Activated T-helper 2 cell treated with anti-CD3 and anti-CD28 coated beads, Interferon-gamma antibody, Interleukin-2, Interleukin-4, amounts not matched to agents 10 μg/mL and 5 μg/mL and 100 μg/mL, durations not matched to agents 14 hours and 24 hours and 36 hours (primary cell): ENCODE results near the gene SH3RF1. TPM values are rescaled to one million over a fixed set of nuclear protein-coding genes. Genes with fewer than 3 reads are reported as not detected.

Experiments
- DNase-seq: peaks from one replicate; pipeline ENCODE4 v3.0.0; 2021; ENCODE audit warnings: low spot score
- H3K27ac Mint-ChIP-seq: one replicate; pipeline ENCODE4 v1.8.0; 2021; ENCODE audit warnings: mixed read lengths
- H3K27me3 Mint-ChIP-seq: one replicate; pipeline ENCODE4 v1.8.0; 2021; ENCODE audit warnings: low read depth, mixed read lengths
- H3K36me3 Mint-ChIP-seq: one replicate; pipeline ENCODE4 v1.8.0; 2021; ENCODE audit warnings: low read depth, mixed read lengths
- H3K4me1 Mint-ChIP-seq: one replicate; pipeline ENCODE4 v1.8.0; 2021; ENCODE audit warnings: low read depth, mixed read lengths
- H3K4me3 Mint-ChIP-seq: one replicate; pipeline ENCODE4 v1.8.0; 2021; ENCODE audit warnings: low read depth, mild to moderate bottlenecking, moderate library complexity, mixed read lengths
- H3K9me3 Mint-ChIP-seq: one replicate; pipeline ENCODE4 v1.8.0; 2021; ENCODE audit warnings: mixed read lengths
- intact Hi-C: fragments of 100-400 bp; cut with micrococcal nuclease; formaldehyde crosslinking; loops from one replicate; pipeline ENCODE4 v1.15.1; 2023
- total RNA-seq: library from RNA; stranded (reverse); gene quantifications from 2 replicates; pipeline ENCODE4 v1.2.3, GENCODE V29; 2022

SH3RF1 gene
- total RNA-seq, 1 donor from 2014 or later, result 1.1 TPM

DNA sequence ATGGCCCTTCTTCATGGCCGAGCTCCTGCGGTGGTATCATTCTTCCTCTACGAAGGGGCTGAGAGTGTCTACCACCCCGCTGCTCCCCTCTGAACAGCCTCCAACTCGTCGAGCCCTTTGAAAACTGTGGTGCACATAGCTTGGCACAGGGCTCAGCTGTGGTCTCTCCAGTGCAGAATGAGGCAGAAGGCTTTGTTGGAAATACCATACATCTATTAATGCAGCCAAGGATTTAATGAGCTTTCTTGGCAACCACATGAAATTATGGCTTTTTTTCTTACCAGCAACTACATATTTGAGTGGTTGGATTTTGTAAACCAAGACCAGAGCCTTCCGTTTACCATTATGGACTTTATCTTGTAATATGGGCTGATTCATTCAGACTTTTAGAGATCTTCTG is 199.0 kb downstream of the SH3RF1 start:
- H3K27ac Mint-ChIP-seq, result no peak overlapping the region
- no peak overlapping the region for H3K4me3 Mint-ChIP-seq

DNA sequence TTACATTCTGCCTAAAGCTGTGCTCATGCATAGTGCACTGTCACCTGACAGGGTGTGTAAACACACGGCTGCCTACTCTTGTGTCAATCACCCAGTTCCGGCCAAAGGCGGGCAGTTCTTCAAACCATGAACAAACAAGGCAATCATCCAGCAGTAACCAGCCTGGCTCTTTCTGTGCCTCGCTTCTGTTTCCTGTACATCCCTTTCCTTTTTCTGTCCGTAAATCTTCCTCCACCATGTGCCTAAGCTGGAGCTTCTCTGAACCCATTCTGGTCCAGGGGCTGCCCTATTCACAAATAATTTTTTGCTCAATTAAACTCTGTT is 199.9 kb downstream of the SH3RF1 start:
- H3K4me3 Mint-ChIP-seq, result no peak overlapping the region
- no peaks in the 10 kb centered on the region for H3K9me3 Mint-ChIP-seq
- no peak for DNase-seq
- H3K27ac Mint-ChIP-seq, result no peak overlapping the region
- H3K27me3 Mint-ChIP-seq, result no peaks in the 10 kb centered on the region
- no peaks in the 10 kb centered on the region for H3K36me3 Mint-ChIP-seq
- no peaks in the 10 kb centered on the region for H3K4me1 Mint-ChIP-seq
- intact Hi-C loops, result no loop called here

More for the DNA sequence above, 199.0 kb downstream of the SH3RF1 start:
- no peaks in the 10 kb centered on the region for H3K4me1 Mint-ChIP-seq
- no peaks in the 10 kb centered on the region for H3K9me3 Mint-ChIP-seq
- no peak for DNase-seq
- no peaks in the 10 kb centered on the region for H3K27me3 Mint-ChIP-seq
- intact Hi-C loops, result no loop called here
- H3K36me3 Mint-ChIP-seq, result no peaks in the 10 kb centered on the region

DNA sequence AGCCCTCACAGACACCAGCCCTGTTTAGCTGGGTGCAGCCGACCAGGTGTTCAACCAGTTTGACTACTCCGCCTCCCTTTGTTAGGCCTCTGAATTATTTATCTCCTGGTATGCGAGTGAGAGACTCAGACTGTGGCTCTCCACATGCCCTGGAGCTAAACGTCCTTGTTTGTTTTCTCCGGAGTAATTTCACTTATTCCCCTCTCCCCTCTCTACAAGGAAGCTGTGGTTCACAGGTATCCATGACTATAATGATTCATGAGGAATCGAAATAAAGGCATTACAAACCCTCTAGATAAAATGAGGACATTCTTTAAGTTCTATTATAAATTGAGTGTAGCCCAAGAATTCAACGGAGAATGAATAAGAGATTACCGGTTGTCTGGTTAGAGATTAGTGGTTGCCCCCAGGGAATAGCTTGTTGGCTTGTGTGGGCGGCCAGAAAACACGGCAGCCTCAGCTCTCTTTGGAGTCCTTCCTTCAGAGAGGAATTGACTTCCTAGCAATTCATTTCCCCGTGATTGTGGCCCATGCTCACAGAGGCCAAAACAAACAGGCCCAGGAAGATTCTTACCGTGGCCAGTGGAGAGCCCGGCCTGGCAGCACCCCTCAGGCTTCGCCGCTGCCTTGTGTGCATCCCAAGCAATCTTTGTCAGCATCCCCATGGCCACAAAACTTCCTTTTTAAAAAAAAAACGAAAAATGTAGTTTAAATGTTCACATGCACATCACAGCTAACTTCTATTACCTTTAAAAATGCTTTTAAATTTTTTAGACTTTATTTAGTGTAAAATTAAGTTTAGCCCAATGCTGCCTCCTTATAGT is 200.5 kb downstream of the SH3RF1 start:
- intact Hi-C loops, result no loop called here
- H3K4me1 Mint-ChIP-seq, result no peaks in the 10 kb centered on the region
- H3K27ac Mint-ChIP-seq, result no peak overlapping the region

DNA sequence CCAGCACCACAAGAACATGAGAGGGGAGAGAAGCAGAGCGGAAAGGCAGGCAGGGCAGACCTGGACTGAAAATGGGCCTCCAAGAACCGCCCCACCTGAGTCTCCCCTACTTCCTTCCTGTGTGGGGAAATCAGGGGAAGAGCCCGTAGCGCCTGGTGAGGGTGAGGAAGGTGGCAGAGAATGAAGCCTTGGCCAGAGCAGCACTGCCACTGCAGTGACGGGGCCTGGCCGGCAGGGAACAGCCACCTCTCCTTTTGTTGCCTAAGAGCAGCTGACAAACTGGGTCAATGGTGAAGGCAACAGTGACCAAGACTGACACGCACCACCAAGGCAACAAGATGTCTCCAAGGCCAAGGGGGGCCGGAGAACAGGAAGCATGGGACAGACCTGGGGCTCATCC is 202.3 kb downstream of the SH3RF1 start:
- Mint-ChIP-seq H3K4me3 (no peak overlapping the region), H3K27ac (no peak overlapping the region), H3K36me3 (no peaks in the 10 kb centered on the region), H3K9me3 (no peaks in the 10 kb centered on the region), H3K4me1 (no peaks in the 10 kb centered on the region), H3K27me3 (no peaks in the 10 kb centered on the region)
- intact Hi-C loops, result no loop called here
- no peak for DNase-seq

More for the DNA sequence above, 200.5 kb downstream of the SH3RF1 start:
- H3K27me3 Mint-ChIP-seq, result no peaks in the 10 kb centered on the region
- DNase-seq, result no peak
- no peaks in the 10 kb centered on the region for H3K36me3 Mint-ChIP-seq
- no peaks in the 10 kb centered on the region for H3K9me3 Mint-ChIP-seq
- no peak overlapping the region for H3K4me3 Mint-ChIP-seq

DNA sequence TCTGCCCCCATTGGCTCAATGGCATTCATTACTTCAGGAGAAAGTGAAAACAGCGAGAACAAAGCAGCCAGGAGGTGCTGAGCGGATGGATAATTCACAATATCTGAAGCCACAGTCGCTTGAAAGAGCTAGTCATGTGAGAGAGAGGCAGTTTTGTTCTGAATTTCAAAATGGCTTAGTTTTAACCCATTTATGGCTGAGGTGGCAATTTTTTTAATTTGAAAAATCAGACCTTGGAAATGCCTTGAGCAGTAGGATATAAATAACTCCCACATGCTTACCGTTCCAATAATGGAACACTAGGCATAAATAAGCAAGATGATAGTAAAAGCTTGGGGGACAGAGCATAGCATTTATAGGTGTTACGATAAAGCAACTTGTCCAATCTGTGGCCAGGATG is 203.8 kb downstream of the SH3RF1 start:
- intact Hi-C loops, result no loop called here
- H3K36me3 Mint-ChIP-seq, result no peaks in the 10 kb centered on the region
- no peaks in the 10 kb centered on the region for H3K27me3 Mint-ChIP-seq
- H3K4me3 Mint-ChIP-seq, result no peak overlapping the region
- no peaks in the 10 kb centered on the region for H3K4me1 Mint-ChIP-seq
- DNase-seq, result no peak
- H3K27ac Mint-ChIP-seq, result no peak overlapping the region
- H3K9me3 Mint-ChIP-seq, result no peaks in the 10 kb centered on the region

DNA sequence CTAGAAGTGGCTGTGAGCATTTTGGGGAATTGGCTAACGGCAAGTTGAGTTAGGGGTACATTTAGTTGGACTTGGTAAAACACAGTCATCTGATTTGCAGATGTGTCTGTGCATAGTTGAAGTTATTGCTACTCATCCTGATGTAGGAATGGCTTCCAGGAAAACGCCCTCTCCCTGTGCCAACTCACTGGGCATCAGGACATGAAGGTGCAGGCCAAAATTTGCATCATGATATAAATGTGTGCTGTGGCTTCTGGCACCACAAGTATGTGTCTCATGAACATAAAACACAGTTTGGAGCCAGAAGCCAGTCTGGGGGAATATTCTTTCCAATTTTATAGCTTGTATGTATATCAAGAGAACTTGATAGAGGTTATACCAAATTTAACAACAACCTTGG is 206.5 kb downstream of the SH3RF1 start:
- Mint-ChIP-seq H3K27me3 (no peaks in the 10 kb centered on the region), H3K4me1 (no peaks in the 10 kb centered on the region), H3K27ac (no peak overlapping the region), H3K36me3 (no peaks in the 10 kb centered on the region), H3K9me3 (no peaks in the 10 kb centered on the region), H3K4me3 (no peak overlapping the region)
- intact Hi-C loops, result no loop called here
- DNase-seq, result no peak

DNA sequence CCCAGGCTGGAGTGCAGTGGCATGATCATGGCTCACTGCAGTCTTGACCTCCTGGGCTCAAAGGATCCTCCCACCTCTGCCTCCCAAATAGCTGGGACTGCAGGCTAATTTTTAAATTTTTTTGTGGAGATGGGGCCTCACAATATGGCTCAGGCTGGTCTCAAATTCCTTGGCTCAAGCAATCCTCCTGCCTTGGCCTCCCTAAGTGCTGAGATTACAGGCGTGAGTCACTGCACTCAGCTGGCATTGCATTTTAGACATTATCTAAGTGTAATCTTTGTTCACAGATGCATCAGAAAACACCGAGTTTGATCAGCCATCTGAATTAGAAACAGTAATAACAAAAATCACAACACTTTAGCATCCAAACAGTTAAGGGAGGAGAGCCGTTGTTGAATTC is 207.3 kb downstream of the SH3RF1 start:
- intact Hi-C loops, result no loop called here
- no peaks in the 10 kb centered on the region for H3K36me3 Mint-ChIP-seq
- no peak for DNase-seq
- no peaks in the 10 kb centered on the region for H3K27me3 Mint-ChIP-seq
- H3K9me3 Mint-ChIP-seq, result no peaks in the 10 kb centered on the region
- H3K4me3 Mint-ChIP-seq, result no peak overlapping the region
- no peak overlapping the region for H3K27ac Mint-ChIP-seq
- H3K4me1 Mint-ChIP-seq, result no peaks in the 10 kb centered on the region

DNA sequence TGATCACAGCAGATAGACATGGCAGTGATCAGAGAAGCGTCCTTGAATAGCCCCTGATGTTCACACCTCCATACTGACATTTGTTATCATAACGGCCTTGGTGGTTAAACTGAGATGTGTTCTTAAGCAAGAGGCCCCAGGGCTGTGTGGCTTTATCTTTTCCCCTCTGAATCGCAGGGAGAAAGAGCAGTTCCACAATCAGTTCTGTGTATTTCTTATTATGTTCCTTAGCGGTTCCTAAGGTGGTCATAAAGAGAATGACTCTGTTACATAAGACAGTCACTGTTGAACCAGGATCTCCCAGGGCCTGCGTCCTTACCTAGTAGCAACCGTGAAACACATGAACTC is 207.9 kb downstream of the SH3RF1 start:
- no peak overlapping the region for H3K27ac Mint-ChIP-seq
- no peaks in the 10 kb centered on the region for H3K4me1 Mint-ChIP-seq
- intact Hi-C loops, result no loop called here
- no peak for DNase-seq
- no peaks in the 10 kb centered on the region for H3K36me3 Mint-ChIP-seq
- no peak overlapping the region for H3K4me3 Mint-ChIP-seq
- no peaks in the 10 kb centered on the region for H3K27me3 Mint-ChIP-seq
- no peaks in the 10 kb centered on the region for H3K9me3 Mint-ChIP-seq

DNA sequence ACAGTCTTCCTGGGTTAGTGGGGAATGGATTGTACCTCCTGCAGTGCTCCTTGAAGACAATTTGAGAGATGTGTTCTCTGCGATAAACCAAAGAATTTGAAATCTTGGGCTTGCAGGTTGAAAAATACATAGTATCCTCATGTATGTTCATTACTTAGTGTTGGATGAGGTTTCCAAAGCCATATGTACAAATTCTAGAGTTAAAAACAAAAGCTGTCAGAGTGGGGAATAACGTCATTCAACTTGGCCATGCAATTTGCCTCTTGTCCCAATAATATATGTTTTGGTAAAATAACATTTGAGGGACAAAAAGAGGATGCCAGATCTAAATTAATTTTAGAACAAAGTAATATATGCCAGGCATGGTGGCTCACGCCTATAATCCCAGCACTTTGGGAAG is 209.4 kb downstream of the SH3RF1 start:
- Mint-ChIP-seq H3K36me3 (no peaks in the 10 kb centered on the region), H3K27me3 (no peaks in the 10 kb centered on the region), H3K4me1 (no peaks in the 10 kb centered on the region), H3K4me3 (no peak overlapping the region), H3K9me3 (no peaks in the 10 kb centered on the region), H3K27ac (no peak overlapping the region)
- DNase-seq, result no peak
- intact Hi-C loops, result no loop called here

DNA sequence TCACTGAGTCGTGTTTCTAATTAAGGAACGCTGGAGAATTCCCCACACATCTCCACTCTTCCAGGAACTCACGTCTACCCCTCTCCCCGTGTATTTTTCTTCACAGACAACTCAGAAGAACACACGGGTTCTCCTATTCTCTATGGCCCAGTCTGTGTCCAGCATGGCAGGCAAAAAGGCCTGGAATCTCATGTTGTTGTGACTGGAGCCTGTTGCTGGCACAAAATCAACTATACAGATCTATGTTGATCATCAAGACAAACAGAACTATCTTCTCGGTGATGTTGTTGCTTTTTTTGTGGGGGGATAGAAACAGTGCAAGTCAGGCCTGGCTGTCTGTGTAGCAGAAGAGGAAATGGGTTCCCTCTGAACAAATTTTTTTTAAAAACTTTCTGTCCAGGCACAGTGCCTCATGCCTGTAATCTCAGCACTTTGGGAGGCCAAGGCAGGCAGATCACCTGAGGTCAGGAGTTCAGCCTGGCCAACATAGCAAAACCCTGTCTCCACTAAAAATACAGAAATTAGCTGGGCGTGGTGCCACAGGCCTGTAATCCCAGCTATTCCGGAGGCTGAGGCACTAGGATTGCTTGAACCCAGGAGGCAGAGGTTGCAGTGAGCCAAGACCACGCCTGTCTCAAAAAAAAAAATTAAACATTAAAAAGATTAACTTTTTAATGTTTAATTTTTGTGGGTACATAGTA is 210.2 kb downstream of the SH3RF1 start:
- H3K4me3 Mint-ChIP-seq, result no peak overlapping the region
- no peak for DNase-seq
- H3K27ac Mint-ChIP-seq, result no peak overlapping the region
- no peaks in the 10 kb centered on the region for H3K4me1 Mint-ChIP-seq
- H3K9me3 Mint-ChIP-seq, result no peaks in the 10 kb centered on the region
- H3K36me3 Mint-ChIP-seq, result no peaks in the 10 kb centered on the region
- peaks cover 2% of the 10 kb centered on the region for H3K27me3 Mint-ChIP-seq
- intact Hi-C loops, result no loop called here

DNA sequence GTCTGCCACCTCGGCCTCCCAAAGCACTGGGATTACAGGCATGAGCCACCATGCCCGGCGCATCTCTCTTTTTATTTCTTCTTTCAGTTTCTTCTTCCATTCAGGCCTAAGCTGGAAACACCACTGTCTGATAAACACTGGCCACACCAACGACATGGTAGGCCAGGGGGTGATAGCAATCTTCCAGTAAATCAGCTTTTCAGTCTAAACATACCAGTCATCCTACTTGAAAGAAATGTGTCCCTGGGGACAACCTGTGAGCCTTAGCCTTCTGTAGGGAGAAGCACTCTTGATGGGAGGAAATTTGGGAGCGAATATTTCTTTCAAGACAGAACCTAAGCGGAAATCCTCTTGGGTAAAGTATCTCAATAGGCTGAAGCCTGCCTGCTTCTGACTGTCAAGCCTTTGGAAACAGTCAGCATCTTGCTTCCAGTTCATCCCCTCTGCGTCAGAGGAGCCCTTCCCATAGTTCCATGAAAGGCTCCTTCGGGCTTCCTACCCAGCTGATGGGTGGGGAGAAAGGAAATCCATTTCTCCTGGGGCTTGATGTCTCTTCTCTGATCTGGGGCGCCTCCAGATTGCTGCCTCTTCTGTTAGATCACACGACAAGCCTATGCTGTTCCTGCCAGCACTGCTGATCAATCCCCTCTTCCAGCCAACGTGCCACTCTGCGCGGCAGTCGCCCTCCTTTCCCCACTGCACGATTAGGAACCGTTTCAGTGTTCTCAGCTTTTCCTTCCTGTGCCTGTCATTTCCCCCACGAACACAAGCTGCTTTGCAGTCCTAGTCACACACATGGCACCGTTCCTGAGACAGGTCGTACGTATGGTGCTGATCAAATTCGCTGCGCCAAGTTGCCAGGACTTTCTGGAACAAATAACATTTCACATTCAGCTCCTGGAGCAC is 211.2 kb downstream of the SH3RF1 start:
- intact Hi-C loops, result no loop called here
- H3K36me3 Mint-ChIP-seq, result no peaks in the 10 kb centered on the region
- H3K4me1 Mint-ChIP-seq, result no peaks in the 10 kb centered on the region
- no peak overlapping the region for H3K4me3 Mint-ChIP-seq
- H3K27me3 Mint-ChIP-seq, result peaks cover 2% of the 10 kb centered on the region
- no peaks in the 10 kb centered on the region for H3K9me3 Mint-ChIP-seq
- DNase-seq, result no peak
- H3K27ac Mint-ChIP-seq, result no peak overlapping the region

DNA sequence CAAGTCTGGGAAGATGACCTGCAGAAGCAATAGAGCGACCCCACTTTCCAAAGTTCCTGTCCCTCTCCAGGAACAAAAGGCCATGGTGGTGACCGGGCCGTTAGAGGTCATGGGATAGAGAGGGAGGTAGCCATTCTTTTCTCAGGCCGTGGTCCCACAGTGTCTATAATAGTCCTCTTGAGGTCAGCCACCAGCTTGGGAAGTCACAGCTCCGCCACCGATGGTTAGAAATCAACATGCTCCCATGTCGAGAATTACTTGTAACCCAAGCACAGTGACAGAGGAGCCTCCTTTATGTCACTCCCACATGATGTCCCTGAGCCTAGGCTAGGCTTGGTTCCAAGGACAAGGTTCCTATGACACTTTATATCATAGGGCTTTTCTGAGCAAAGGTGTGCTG is 212.4 kb downstream of the SH3RF1 start:
- Mint-ChIP-seq H3K9me3 (no peaks in the 10 kb centered on the region), H3K27me3 (peaks cover 2% of the 10 kb centered on the region), H3K27ac (no peak overlapping the region), H3K4me1 (no peaks in the 10 kb centered on the region), H3K36me3 (no peaks in the 10 kb centered on the region), H3K4me3 (no peak overlapping the region)
- intact Hi-C loops, result no loop called here
- no peak for DNase-seq

DNA sequence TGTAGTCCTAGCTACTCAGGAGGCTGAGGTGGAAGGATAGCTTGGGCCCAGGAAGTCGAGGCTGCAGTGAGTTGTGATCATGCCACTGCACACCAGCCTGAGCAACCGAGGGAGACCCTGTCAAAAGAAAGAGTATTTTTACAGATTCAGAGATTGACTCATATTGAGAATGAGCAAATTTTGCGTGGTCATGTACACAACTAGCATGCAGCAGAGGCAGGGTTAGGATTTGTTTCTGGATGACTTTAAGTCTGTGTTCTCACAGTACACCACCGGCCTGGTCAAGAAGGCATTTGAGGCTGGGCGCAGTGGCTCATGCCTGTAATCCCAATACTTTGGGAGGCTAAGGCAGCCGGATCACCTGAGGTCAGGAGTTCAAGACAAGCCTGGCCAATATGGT is 215.9 kb downstream of the SH3RF1 start:
- no peaks in the 10 kb centered on the region for H3K9me3 Mint-ChIP-seq
- H3K27ac Mint-ChIP-seq, result no peak overlapping the region

More for the DNA sequence above, 215.9 kb downstream of the SH3RF1 start:
- no peak overlapping the region for H3K4me3 Mint-ChIP-seq
- H3K4me1 Mint-ChIP-seq, result no peaks in the 10 kb centered on the region
- intact Hi-C loops, result no loop called here
- peaks cover 2% of the 10 kb centered on the region for H3K27me3 Mint-ChIP-seq
- DNase-seq, result no peak
- no peaks in the 10 kb centered on the region for H3K36me3 Mint-ChIP-seq
